OCI-LY1 (cell line): ENCODE data around the gene POU4F1.
A peak's percentile ranks its signal among the peaks of the same experiment; 100 is the strongest.

Source experiments
- H2AFZ ChIP-seq: fragments of 200-600 bp; sonication (generic), shearing (Covaris generic); 2 replicates; pipeline ENCODE4 v1.6.0; 2014; ENCODE audit warnings: antibody characterized with exemption, mild to moderate bottlenecking, low read length
- H3F3A ChIP-seq: fragments of 200-600 bp; sonication (generic), shearing (Covaris generic); 2 replicates; pipeline ENCODE4 v1.6.0; 2014; ENCODE audit warnings: mild to moderate bottlenecking, antibody characterized with exemption, low read length, moderate library complexity; ENCODE audit not compliant: insufficient read depth
- H3K27ac ChIP-seq: fragments of 200-600 bp; sonication (generic); 2 replicates; pipeline ENCODE4 v1.5.1; 2014; ENCODE audit warnings: low read length, mixed run types, mild to moderate bottlenecking, low read depth; ENCODE audit not compliant: poor library complexity, severe bottlenecking
- H3K27me3 ChIP-seq: fragments of 200-600 bp; sonication (generic); 2 replicates; pipeline ENCODE4 v1.6.0; 2014; ENCODE audit warnings: antibody characterized with exemption, mild to moderate bottlenecking, low read length, moderate library complexity; ENCODE audit not compliant: insufficient read depth
- H3K36me3 ChIP-seq: fragments of 200-600 bp; sonication (generic); 2 replicates; pipeline ENCODE4 v1.6.1; 2014; ENCODE audit warnings: mild to moderate bottlenecking, antibody characterized with exemption, low read length, moderate library complexity, mixed read lengths; ENCODE audit not compliant: insufficient read depth
- H3K4me1 ChIP-seq: fragments of 200-600 bp; sonication (generic); 2 replicates; pipeline ENCODE4 v1.5.1; 2014; ENCODE audit warnings: mild to moderate bottlenecking, low read length, moderate library complexity; ENCODE audit not compliant: insufficient read depth, severe bottlenecking
- H3K4me2 ChIP-seq: fragments of 200-600 bp; sonication (generic), shearing (Covaris generic); 2 replicates; pipeline ENCODE4 v1.6.1; 2014; ENCODE audit warnings: low read length
- H3K4me3 ChIP-seq: fragments of 200-600 bp; sonication (generic); 2 replicates; pipeline ENCODE4 v1.5.1; 2014; ENCODE audit warnings: low read length, low read depth, mild to moderate bottlenecking, mixed read lengths; ENCODE audit not compliant: poor library complexity, severe bottlenecking
- H3K79me2 ChIP-seq: fragments of 200-600 bp; shearing (Covaris generic); 2 replicates; pipeline ENCODE4 v1.6.1; 2016; ENCODE audit warnings: mixed run types, low read length, mixed read lengths; ENCODE audit not compliant: insufficient read depth
- H3K9ac ChIP-seq: fragments of 200-600 bp; sonication (generic), shearing (Covaris generic); 2 replicates; pipeline ENCODE4 v1.6.1; 2014; ENCODE audit warnings: mild to moderate bottlenecking, low read length, mixed read lengths
- H3K9me2 ChIP-seq: fragments of 200-600 bp; sonication (generic), shearing (Covaris generic); 2 replicates; pipeline ENCODE4 v1.6.1; 2014; ENCODE audit warnings: low read depth, mild to moderate bottlenecking, low read length, mixed read lengths
- H3K9me3 ChIP-seq: fragments of 200-600 bp; shearing (Covaris generic); 2 replicates; pipeline ENCODE4 v1.6.1; 2014; ENCODE audit warnings: low read length, mixed read lengths
- H4K20me1 ChIP-seq: fragments of 200-600 bp; sonication (generic), shearing (Covaris generic); 2 replicates; pipeline ENCODE4 v1.6.0; 2016; ENCODE audit warnings: mild to moderate bottlenecking, low read length; ENCODE audit not compliant: insufficient read depth
- CTCF ChIP-seq: fragments of 200-600 bp; sonication (generic), shearing (Covaris generic); IDR thresholded peaks from 2 replicates; pipeline ENCODE4 v1.5.1; 2017; ENCODE audit warnings: mild to moderate bottlenecking, antibody characterized with exemption, low read length, moderate library complexity, mixed read lengths
- EZH2 ChIP-seq: fragments of 200-600 bp; sonication (generic), shearing (Covaris generic); IDR thresholded peaks from 2 replicates; pipeline ENCODE4 v1.8.0; 2017; ENCODE audit warnings: borderline replicate concordance, mixed run types, mild to moderate bottlenecking, antibody characterized with exemption, low read length, moderate library complexity, mixed read lengths

POU4F1 gene

GRCh38 chr13:78609464-78610205 is 6.3 kb upstream of the POU4F1 start:
- H3K9me2 ChIP-seq, result no peaks in the 10 kb centered on the region
- no peak overlapping the region for H3K9ac ChIP-seq
- no peaks in the 10 kb centered on the region for H3K27me3 ChIP-seq
- H2AFZ ChIP-seq, result no peak overlapping the region
- H3K9me3 ChIP-seq, result no peaks in the 10 kb centered on the region
- peaks cover 7% of the 10 kb centered on the region for H3K36me3 ChIP-seq
- no peaks in the 10 kb centered on the region for H4K20me1 ChIP-seq
- H3F3A ChIP-seq, result no peaks in the 10 kb centered on the region
- no peaks in the 10 kb centered on the region for H3K79me2 ChIP-seq
- no peaks in the 10 kb centered on the region for H3K4me1 ChIP-seq
- peak overlapping the region; percentile 32 for H3K4me3 ChIP-seq
- no peak overlapping the region for H3K27ac ChIP-seq
- TF ChIP-seq CTCF (no peak), EZH2 (no peak)
- H3K4me2 ChIP-seq, result peak overlapping the region; percentile 44

GRCh38 chr13:78608688-78609463 is 5.5 kb upstream of the POU4F1 start:
- Histone ChIP-seq H3K9me3 (no peaks in the 10 kb centered on the region), H3K27me3 (no peaks in the 10 kb centered on the region), H3F3A (no peaks in the 10 kb centered on the region), H3K9me2 (no peaks in the 10 kb centered on the region), H3K27ac (no peak overlapping the region), H3K4me1 (peaks cover 6% of the 10 kb centered on the region), H3K4me2 (peak overlapping the region; percentile 44), H4K20me1 (no peaks in the 10 kb centered on the region), H3K36me3 (no peaks in the 10 kb centered on the region), H3K4me3 (peak overlapping the region; percentile 32), H2AFZ (no peak overlapping the region), H3K9ac (no peak overlapping the region), H3K79me2 (no peaks in the 10 kb centered on the region)
- TF ChIP-seq CTCF (no peak), EZH2 (no peak)

- H3K27me3 ChIP-seq, result no peaks in the 10 kb centered on the region
- no peaks in the 10 kb centered on the region for H3F3A ChIP-seq
- H3K4me3 ChIP-seq, result no peak overlapping the region
- no peaks in the 10 kb centered on the region for H4K20me1 ChIP-seq
- no peaks in the 10 kb centered on the region for H3K9me2 ChIP-seq
- H3K9me3 ChIP-seq, result no peaks in the 10 kb centered on the region
- TF ChIP-seq CTCF (no peak), EZH2 (no peak)
- H2AFZ ChIP-seq, result no peak overlapping the region
- no peaks in the 10 kb centered on the region for H3K36me3 ChIP-seq
- H3K4me1 ChIP-seq, result peaks cover 9% of the 10 kb centered on the region
- H3K4me2 ChIP-seq, result no peak overlapping the region; the same call in 1 of the 2 replicates
- no peaks in the 10 kb centered on the region for H3K79me2 ChIP-seq
- no peak overlapping the region for H3K9ac ChIP-seq
- no peak overlapping the region for H3K27ac ChIP-seq
Measured at GRCh38 chr13:78608252-78608687, 4.9 kb upstream of the POU4F1 start.
